SK-N-SH treated with all-trans-retinoic acid at 6 μM for 48 hours (cell line): Measurements from ENCODE around the gene AKR1C2.
A peak's percentile ranks its signal among the peaks of the same experiment; 100 is the strongest.
"Not testable (repeated sequence)": the region's sequence is repeated elsewhere in the genome, so short reads cannot be mapped to it uniquely, and the experiment has no call there.

Experiments used
- ATAC-seq: fragments of 200-7000 bp; cut with Tn5 transposase; 3 replicates; pipeline ENCODE4 v1.9.1; 2020; ENCODE audit warnings: mild to moderate bottlenecking, moderate library complexity
- ARNTL ChIP-seq: fragments of 450-650 bp; formaldehyde crosslinking; IDR thresholded peaks from 2 replicates; pipeline ENCODE4 v1.5.0; 2020; ENCODE audit warnings: low read depth, mild to moderate bottlenecking, moderate library complexity, borderline replicate concordance
- CREB5 ChIP-seq: fragments of 250-450 bp; sonication (Bioruptor Pico); IDR thresholded peaks from 2 replicates; pipeline ENCODE4 v1.5.1; 2020; ENCODE audit warnings: low read depth, mild to moderate bottlenecking, moderate library complexity
- CSDC2 ChIP-seq: fragments of 250-450 bp; sonication (Bioruptor Pico); IDR thresholded peaks from 2 replicates; pipeline ENCODE4 v1.5.0; 2020; ENCODE audit warnings: mild to moderate bottlenecking, moderate library complexity
- CSRNP3 ChIP-seq: fragments of 250-450 bp; sonication (Bioruptor Pico); IDR thresholded peaks from 2 replicates; pipeline ENCODE4 v1.5.1; 2021; ENCODE audit warnings: mild to moderate bottlenecking, moderate library complexity
- ESRRG ChIP-seq: fragments of 250-450 bp; sonication (Bioruptor Pico); IDR thresholded peaks from 2 replicates; pipeline ENCODE4 v1.6.1; 2021; ENCODE audit warnings: mild to moderate bottlenecking
- ISL1 ChIP-seq: fragments of 250-450 bp; sonication (Bioruptor Pico); IDR thresholded peaks from 2 replicates; pipeline ENCODE4 v2.1.2; 2022; ENCODE audit warnings: mild to moderate bottlenecking, moderate library complexity
- OSR1 ChIP-seq: fragments of 250-450 bp; sonication (Bioruptor Pico); IDR thresholded peaks from 2 replicates; pipeline ENCODE4 v1.8.0; 2022; ENCODE audit warnings: moderate library complexity, mild to moderate bottlenecking, inconsistent platforms
- PATZ1 ChIP-seq: fragments of 250-450 bp; sonication (Bioruptor Pico); IDR thresholded peaks from 2 replicates; pipeline ENCODE4 v1.8.0; 2020; ENCODE audit warnings: mild to moderate bottlenecking, moderate library complexity, borderline replicate concordance
- PPARA ChIP-seq: fragments of 250-450 bp; sonication (Bioruptor Pico); IDR thresholded peaks from 2 replicates; pipeline ENCODE4 v1.5.0; 2020; ENCODE audit warnings: mild to moderate bottlenecking, borderline replicate concordance
- RARB ChIP-seq: fragments of 250-450 bp; sonication (Bioruptor Pico); IDR thresholded peaks from 2 replicates; pipeline ENCODE4 v1.8.0; 2021; ENCODE audit warnings: mild to moderate bottlenecking, moderate library complexity
- SNAI2 ChIP-seq: fragments of 250-450 bp; sonication (Bioruptor Pico); IDR thresholded peaks from 2 replicates; pipeline ENCODE4 v1.5.0; 2020; ENCODE audit warnings: mild to moderate bottlenecking, moderate library complexity
- TCF4 ChIP-seq: fragments of 250-450 bp; sonication (Bioruptor Pico); IDR thresholded peaks from 2 replicates; pipeline ENCODE4 v1.8.0; 2021; ENCODE audit warnings: mild to moderate bottlenecking, moderate library complexity, borderline replicate concordance
- TOX ChIP-seq: fragments of 250-450 bp; sonication (Bioruptor Pico); IDR thresholded peaks from 2 replicates; pipeline ENCODE4 v1.8.0; 2021; ENCODE audit warnings: mild to moderate bottlenecking, moderate library complexity, borderline replicate concordance
- ZC3H10 ChIP-seq: fragments of 250-450 bp; sonication (Bioruptor Pico); IDR thresholded peaks from 2 replicates; pipeline ENCODE4 v1.5.1; 2021; ENCODE audit warnings: mild to moderate bottlenecking, moderate library complexity
- ZNF565 ChIP-seq: fragments of 450-650 bp; formaldehyde crosslinking; conservative IDR thresholded peaks from 2 replicates; pipeline ENCODE4 v1.5.0; 2020; ENCODE audit warnings: low read depth, mild to moderate bottlenecking, moderate library complexity
- TF ChIP-seq, protein P1 (sequence below): fragments of 250-450 bp; sonication (Bioruptor Pico); IDR thresholded peaks from 2 replicates; pipeline ENCODE4 v1.5.0; 2020; ENCODE audit warnings: mild to moderate bottlenecking, moderate library complexity

AKR1C2 gene

GRCh38 chr10:5023177-5023805 is 19.6 kb upstream of the AKR1C2 start:
- no peak for TF ChIP-seq ZC3H10 (CRISPR knock-in tag)
- no peak for TF ChIP-seq PPARA (CRISPR knock-in tag)
- ATAC-seq: no peak

DNA sequence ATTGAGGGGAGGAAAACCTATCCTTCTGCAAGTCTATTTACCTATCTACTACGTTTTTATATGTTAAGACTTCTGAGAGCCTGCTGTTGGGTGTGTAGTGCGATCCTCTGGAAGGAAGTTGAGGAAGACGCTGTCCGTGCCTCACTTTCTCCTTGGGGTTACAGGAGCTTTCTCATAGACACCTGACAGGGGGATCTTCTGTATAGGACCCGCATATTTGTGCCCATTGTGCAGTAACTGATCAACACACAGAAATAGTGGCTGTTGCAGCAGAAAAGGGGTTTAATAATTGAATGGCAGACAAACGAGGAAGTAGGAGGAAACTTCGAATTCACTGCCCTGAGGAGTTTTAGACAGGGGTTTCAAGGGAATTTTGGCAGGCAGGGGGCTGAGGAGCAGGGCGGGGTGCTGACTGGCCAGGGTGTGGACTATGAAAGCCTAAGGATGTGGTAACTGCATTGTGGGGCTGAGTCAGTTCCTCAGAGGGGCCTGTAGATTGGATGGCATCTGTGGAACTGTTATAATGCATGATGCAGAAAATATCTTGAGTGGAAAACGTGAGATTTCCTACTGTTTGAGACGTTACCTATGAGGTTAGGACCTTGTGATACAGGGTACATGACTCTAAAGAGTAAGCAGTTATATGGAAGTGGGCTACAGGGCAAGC is 18.1 kb upstream of the AKR1C2 start:
- ATAC-seq: not testable (repeated sequence)

DNA sequence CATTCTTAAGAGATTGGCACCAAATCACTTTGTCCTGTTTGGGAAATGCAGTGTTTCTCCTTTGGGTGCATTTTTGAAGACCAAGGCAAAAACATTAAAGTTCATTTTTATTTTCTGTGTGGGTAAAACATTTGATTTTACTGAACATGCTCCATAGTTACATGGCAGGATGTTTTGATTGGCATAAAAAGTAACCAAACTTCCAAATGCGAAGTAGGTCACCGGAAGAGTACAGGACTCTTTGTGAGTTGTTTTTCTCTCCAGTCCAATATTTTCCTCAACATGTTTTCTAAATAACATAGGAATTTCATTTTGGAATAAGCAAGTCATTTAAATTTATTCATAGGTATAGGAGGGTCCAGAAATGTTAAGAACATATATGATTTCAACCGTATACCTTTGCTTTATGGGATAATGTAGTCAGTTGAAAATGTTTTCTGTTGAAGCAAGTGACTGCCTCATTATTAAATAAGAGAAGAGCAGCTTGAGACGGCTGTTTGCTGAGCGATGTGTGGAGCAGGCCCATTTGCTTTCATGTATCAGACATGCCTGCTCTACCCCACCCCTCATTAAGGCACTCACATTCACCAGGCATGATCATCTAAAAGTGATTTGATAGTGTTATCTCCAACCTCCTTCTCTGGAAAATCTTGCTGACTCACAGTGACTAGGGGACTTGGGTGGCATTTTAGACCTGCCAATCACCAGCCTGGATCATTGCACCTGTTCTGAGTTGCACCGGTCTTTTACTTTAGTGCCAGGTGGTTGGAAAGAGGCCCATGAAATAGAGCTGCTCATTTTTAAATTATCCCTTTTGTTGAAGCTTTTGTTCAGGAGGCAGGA is 16.3 kb upstream of the AKR1C2 start:
- not testable (repeated sequence) for ATAC-seq

DNA sequence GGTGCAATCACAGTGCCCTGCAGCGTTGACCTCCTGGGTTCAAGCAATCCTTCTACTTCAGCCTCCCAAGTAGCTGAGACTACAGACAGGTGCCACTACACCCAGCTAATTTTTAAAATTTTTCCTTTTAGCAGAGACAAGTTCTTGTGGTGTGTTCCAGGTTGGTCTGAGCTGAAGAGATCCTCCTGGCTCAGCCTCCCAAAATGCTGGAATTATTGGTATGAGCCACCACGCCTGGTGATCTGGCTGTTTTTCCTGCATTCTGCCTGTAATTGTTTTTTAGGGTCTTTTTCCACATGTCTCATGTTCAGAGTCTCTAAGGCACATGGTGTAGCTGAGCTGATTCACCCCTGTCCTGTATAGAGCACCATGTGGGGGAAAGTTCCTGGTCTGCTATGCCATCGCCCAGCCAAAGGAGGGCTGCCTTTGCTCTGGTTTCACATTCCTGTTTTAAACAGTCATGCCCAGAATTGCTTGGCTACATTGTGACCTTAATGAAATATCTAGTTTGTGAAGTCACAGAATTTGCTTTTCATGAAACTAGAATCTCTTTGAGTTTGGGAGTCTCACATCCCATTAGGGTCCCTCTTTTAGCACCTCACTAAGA is 15.1 kb upstream of the AKR1C2 start:
- ATAC-seq: peak; percentile 85

DNA sequence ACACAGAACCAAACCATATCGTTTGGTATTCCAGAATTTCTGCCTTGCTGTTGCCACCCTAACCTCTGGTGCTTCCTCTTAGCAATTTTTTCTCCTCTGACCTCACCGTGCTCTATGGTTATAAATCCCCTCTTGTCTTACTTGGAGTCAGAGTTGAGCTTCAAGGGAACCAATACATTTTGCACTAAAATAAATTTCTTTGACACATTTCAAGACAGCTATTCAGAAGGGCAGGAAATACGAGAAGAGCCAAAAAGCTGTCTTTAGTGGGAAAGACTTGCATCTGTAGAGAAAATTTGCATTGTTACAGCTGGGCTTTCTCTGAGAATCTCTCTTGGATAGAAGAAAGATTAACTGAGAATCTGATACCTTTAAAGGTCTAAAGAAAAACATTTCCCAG is 14.5 kb upstream of the AKR1C2 start:
- TF ChIP-seq OSR1 (CRISPR knock-in tag): no peak
- TF ChIP-seq CREB5 (CRISPR knock-in tag): no peak
- TF ChIP-seq PATZ1 (CRISPR knock-in tag): no peak
- no peak for TF ChIP-seq ARNTL
- no peak for TF ChIP-seq PPARA (CRISPR knock-in tag)
- TF ChIP-seq CSDC2 (CRISPR knock-in tag): no peak
- no peak for TF ChIP-seq TCF4 (CRISPR knock-in tag)
- no peak for TF ChIP-seq ISL1 (CRISPR knock-in tag)
- TF ChIP-seq ESRRG (CRISPR knock-in tag): no peak
- TF ChIP-seq TOX (CRISPR knock-in tag): no peak
- no peak for TF ChIP-seq SNAI2 (CRISPR knock-in tag)
- no peak for ATAC-seq

DNA sequence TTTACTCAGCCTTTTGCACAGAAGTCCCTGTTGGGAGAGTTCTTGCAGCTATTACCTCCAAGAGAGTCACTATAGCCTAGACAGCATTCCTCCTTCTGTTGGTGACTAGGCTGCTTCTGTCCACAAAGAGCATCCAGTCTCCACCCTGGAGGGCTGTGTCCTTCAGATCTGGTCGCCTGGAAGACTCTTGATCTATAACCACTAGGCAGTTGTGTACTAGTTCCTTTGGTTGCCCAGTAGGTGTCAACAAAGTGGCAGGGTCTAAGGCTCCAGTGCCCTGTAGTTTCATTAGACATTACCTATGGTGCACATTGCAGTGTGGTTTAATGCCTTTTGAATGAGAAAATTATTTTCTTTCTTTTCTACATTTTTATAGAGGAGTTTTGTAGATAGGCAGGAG is 11.3 kb upstream of the AKR1C2 start:
- TF ChIP-seq RARB: no peak
- TF ChIP-seq, protein P1, sequence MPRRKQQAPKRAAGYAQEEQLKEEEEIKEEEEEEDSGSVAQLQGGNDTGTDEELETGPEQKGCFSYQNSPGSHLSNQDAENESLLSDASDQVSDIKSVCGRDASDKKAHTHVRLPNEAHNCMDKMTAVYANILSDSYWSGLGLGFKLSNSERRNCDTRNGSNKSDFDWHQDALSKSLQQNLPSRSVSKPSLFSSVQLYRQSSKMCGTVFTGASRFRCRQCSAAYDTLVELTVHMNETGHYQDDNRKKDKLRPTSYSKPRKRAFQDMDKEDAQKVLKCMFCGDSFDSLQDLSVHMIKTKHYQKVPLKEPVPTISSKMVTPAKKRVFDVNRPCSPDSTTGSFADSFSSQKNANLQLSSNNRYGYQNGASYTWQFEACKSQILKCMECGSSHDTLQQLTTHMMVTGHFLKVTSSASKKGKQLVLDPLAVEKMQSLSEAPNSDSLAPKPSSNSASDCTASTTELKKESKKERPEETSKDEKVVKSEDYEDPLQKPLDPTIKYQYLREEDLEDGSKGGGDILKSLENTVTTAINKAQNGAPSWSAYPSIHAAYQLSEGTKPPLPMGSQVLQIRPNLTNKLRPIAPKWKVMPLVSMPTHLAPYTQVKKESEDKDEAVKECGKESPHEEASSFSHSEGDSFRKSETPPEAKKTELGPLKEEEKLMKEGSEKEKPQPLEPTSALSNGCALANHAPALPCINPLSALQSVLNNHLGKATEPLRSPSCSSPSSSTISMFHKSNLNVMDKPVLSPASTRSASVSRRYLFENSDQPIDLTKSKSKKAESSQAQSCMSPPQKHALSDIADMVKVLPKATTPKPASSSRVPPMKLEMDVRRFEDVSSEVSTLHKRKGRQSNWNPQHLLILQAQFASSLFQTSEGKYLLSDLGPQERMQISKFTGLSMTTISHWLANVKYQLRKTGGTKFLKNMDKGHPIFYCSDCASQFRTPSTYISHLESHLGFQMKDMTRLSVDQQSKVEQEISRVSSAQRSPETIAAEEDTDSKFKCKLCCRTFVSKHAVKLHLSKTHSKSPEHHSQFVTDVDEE: no peak
- no peak for TF ChIP-seq CREB5 (CRISPR knock-in tag)
- TF ChIP-seq ISL1 (CRISPR knock-in tag): no peak
- no peak for TF ChIP-seq ZNF565 (CRISPR knock-in tag)
- no peak for TF ChIP-seq CSDC2 (CRISPR knock-in tag)
- no peak for TF ChIP-seq CSRNP3 (CRISPR knock-in tag)
- no peak for TF ChIP-seq ZC3H10 (CRISPR knock-in tag)
- peak; percentile 28; the same call in 1 of the 3 replicates for ATAC-seq

DNA sequence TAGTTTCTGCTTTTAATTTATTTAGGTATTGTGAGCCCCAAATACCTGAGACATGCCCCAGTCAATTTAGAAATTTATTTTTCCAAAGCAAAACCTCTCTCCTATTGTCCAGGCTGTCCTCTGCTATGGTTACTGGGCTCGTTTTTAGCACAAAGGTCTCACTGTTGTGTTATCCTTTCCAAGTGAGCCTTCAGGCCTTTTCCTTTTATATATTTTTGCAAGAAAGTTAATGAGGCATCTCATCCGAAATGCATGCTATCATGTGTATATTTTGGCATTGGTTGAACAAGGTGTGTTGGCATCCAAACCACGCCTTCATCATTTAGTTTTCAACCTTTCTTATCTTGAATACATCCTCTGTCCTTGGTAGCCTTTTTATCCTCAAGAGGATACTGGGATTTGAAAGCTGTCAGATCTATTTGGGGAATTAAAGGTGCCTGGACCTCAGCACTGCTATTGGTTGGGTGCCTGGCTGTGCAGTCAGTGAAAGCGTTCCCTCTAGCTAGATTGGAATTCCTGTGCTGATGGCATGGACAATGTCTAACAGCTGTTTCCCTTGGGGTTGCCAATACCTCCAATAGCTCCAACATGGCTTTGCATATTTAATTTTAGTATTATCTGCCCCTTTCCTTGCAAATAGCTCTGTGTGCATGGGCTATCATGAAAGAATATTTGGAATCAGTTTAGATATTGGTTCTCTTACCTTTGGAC is 10.7 kb upstream of the AKR1C2 start:
- not testable (repeated sequence) for ATAC-seq
